NCI-H1417 treated with DMSO at 0.1 percent for 48 hours (cell line): ENCODE measurements around the gene CHIC2.

Source experiments
- DNase-seq: peaks from one replicate; lab custom pipeline; 2025; lab: John Stamatoyannopoulos, UW

The CHIC2 gene

GRCh38 chr4:54005475-54005874 lies 58.9 kb downstream of the CHIC2 start:
- no peak for DNase-seq

DNA sequence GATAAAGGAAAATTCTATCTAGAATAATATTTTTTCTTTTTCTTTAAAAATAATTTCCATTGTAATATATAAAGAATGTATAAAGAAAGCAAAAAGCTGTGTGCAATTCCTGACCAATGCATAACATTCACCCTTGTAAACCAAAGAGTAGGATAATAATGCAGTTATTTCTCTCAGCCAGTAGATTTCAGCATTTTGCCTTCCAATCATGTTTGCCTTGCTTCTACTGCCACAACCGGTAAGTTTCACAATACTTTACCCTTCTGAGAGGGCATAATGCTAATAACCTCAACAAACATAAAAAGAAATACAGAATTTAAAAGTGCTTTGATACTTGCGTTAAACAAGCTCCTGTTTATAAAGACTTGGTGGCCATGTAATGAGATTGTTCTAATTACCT lies 59.9 kb downstream of the CHIC2 start:
- DNase-seq, result no peak

GRCh38 chr4:54001668-54002365 lies 62.6 kb downstream of the CHIC2 start:
- no peak for DNase-seq

- no peak for DNase-seq
Observed at GRCh38 chr4:53997898-53998297, 66.5 kb downstream of the CHIC2 start.

DNA sequence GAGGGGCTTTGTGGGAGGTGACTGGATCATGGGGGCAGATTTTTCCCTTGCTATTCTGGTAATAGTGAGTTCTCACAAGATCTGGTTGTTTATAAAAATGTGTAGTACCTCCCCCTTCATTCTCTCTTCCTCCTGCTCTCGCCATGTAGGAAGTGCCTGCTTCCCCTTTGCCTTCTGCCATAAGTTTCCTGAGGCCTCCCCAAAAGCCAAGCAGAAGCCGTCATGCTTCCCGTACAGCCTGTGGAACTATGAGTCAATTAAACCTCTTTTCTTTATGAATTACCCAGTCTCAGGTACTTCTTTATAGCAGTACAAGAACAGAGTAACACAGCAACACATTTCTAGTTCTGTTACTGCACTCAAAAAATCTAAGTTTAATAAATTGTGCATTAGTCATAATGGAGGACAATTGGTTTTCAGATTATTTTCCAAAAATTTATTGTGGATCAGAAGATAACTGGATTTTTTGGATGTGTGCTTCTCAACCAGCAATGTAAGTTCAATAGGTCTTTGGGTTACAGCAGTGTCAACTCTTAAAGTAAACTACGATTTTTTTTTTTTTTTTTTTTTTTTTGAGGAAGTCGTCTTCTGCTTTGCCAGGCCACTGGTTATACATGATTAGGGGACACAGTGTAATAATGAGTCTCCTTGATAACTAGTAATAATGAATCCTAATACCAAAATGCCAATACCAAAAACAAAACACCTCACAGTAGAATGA lies 69.9 kb downstream of the CHIC2 start:
- DNase-seq, result no peak

DNA sequence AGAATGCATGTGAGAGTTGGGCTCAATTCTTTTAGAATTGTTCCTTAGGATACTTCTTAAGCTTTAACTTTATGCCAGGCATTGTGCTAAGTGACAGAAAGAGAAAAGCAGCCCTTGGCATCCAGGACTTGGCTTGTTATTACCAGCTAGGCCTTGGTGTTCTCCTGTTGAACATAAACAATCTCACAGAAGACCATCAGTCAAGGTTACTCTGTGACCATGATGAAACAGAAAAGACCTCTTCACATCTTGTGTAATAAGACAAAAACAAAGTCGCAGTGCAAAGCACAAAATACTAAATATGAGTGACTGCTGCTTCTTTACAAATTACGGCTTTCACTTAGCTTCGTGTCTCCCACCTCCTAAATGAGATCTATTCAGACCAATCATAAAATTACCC lies 71.6 kb downstream of the CHIC2 start:
- no peak for DNase-seq

- DNase-seq, result no peak
Observed at GRCh38 chr4:53991821-53992220, 72.6 kb downstream of the CHIC2 start.

DNA sequence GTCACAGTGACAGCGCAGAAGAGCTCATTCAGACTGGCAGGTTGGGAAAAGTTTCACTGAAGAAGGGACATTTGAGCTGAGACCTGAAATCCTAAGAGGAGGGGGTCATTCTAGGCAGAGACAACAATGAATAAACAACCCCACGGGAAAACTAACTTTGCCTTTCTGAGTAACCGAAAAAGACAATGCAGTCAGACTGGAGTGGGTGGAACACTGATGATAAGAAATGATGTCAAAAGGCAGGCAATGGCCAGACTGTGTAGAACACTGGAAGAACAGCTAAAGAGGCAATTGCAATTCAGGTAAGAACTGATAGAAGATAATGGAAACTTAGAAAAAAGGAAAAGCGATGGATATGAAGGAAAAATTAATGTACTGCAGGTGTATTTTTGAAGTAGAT lies 73.8 kb downstream of the CHIC2 start:
- DNase-seq, result no peak

DNA sequence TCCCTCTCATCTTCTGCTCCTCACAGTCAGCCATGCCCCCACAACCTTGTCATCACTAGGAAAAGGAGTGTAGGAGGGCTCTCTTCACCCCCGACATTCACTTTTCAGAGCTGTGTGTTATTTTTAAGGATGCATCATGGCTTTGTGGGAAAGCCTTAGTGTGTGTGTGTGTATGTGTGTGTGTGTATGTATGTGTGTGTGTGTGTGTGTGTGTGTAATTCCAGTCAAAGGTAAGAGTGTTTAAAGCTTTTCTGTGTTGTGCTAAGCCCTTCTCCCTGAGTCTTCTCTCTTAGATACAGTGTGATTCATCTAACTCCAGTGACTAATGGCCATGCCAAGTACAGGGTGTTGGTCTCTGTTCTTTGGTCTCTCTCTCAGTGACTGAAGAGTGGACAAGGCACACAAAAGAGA lies 76.6 kb downstream of the CHIC2 start:
- DNase-seq, result no peak

DNA sequence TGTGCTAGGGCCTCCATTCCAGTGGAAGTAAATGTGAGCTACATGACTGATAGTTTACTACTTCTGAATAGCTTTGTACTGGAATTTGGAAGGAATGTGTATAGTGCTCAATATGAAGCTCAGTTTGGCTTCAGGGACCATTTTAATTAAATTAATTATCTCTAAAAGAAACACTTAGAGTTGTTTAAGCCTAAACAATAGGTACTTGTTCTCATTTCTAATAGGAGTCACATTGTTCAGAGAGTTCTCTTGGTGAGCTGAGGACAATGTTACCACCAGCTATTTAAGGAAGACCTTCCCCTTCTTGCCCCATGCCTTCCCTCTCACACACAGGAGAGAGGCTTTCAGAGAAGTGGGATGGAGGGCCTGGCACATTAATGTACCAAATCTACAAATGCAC lies 78.3 kb downstream of the CHIC2 start:
- no peak for DNase-seq

DNA sequence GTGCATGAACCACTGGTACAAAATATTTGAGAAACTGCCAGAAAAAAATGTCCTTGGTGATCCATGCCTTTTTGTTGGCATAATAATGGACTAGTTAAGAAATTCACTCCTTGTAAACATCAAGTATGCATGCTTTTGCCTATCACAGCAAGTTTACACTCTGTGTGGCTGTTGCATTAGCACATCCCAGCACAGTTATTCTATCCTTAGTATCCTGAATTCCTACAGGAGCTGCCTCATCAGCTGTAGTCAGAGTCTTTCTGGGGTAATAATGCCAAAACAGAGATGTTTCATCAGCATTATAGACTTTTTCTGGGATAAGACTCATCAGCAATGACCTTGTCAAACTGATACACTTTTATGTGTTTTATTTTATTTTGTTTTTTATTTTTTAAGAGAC lies 82.8 kb downstream of the CHIC2 start:
- no peak for DNase-seq

DNA sequence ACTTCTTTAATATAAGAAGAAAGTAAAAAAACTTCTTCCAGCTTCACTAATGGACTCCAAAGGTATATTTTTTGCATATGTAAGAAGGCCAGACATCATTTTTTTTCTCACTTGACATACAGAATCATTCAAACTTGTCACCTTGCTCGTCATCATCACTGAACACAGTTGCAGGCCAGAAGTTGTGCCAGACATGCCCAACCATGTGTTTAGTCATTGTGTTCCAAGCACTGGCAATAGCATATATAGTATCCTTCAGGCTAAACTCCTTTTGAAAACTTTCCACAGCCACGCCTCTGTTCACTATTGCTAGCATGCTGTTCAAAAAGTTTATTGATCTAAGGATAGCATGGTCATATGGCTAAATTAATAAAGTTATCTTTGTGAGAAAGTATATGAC lies 83.3 kb downstream of the CHIC2 start:
- DNase-seq, result no peak

GRCh38 chr4:53974561-53974960 lies 89.8 kb downstream of the CHIC2 start:
- DNase-seq, result no peak

- no peak for DNase-seq
Observed at GRCh38 chr4:53967986-53968385, 96.4 kb downstream of the CHIC2 start.

- peak; percentile 19 for DNase-seq
Observed at GRCh38 chr4:53963781-53964180, 100.6 kb downstream of the CHIC2 start.

- DNase-seq, result no peak
Observed at GRCh38 chr4:53963336-53963735, 101.1 kb downstream of the CHIC2 start.

- no peak for DNase-seq
Observed at GRCh38 chr4:53962516-53963225, 101.7 kb downstream of the CHIC2 start.

DNA sequence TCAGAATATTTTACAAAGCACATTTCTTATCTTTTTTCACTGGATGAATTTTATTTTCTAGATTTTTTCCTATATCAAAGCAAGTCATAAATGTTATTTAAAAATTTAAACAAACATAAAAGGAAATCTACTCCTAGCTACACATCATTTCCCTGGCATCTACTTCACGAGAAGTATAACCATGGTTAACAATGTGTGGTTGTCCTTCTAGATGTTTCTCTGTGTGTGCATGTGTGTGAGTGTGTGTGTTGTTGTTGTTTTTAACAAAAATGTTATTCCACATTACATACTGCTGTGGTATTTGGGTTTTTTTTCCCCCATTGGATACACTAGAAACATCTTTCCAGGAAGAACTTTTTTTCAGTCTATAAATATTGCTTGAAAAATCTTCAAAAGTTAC lies 103.1 kb downstream of the CHIC2 start:
- no peak for DNase-seq

DNA sequence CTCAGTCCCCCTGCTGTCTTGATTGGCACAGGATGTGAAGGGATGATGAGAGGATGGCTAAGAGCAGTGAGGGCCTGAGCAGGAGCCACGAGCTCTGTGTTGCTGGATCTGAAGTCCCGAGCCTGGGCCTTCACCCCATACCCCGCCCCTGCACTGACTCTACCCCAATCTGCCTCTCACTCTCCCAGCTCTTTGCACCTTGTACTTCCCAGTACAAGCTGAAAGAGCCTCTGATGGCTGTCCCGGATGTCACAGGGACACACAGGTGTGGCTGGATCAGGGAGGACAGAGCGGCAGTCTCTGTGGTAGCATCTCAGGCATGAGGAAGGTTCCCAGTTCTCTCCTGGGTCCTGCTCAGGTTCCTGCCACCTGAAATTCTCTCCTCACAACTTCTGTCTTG lies 103.6 kb downstream of the CHIC2 start:
- no peak for DNase-seq
